ENCODE results near the gene HSPB7.

DNA sequence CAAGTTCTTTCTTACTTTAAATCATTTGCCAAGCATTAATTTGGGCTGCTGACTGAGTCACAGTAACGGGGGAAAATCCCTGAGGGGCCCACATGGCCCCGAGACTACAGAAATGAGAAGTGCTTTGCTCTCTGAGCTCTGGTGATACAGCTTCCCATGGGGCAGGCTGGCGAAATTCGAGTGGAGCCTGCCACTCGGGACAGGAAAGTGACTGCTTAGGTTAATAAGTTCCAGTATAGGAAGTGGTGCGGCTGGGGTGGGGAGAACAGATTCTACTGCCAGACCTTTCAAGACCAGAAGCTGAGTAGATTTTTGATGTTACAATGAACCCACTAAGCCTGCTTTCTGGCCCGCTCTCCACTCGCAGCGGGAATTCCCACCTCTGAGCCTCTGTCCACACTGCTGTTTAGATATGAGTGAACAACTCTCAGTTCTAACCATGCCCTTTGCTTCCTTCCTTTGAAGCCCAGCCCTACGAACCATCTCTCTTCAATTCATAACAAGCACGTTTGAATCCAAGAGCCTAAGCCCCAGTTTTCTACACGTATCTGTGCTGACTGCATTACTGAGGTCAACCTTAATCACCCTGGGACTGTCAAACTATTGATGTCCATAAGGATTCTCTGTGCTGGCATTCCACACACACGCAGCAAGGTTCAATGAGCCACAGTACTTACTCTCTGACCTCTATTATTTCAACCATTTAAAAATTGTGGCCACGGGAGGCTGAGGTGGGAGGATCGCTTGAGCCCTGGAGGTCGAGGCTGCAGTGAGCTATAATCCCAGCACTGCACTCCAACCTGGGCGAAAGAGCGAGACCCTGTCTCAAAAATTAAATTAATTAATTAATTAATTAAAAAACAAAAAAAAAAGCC is 51.5 kb downstream of the HSPB7 start:
- TF ChIP-seq, protein P1, sequence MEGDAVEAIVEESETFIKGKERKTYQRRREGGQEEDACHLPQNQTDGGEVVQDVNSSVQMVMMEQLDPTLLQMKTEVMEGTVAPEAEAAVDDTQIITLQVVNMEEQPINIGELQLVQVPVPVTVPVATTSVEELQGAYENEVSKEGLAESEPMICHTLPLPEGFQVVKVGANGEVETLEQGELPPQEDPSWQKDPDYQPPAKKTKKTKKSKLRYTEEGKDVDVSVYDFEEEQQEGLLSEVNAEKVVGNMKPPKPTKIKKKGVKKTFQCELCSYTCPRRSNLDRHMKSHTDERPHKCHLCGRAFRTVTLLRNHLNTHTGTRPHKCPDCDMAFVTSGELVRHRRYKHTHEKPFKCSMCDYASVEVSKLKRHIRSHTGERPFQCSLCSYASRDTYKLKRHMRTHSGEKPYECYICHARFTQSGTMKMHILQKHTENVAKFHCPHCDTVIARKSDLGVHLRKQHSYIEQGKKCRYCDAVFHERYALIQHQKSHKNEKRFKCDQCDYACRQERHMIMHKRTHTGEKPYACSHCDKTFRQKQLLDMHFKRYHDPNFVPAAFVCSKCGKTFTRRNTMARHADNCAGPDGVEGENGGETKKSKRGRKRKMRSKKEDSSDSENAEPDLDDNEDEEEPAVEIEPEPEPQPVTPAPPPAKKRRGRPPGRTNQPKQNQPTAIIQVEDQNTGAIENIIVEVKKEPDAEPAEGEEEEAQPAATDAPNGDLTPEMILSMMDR (conservative IDR thresholded peaks at IDR 0.05 in 1 of 2, IDR thresholded peaks at IDR 0.05 in 1 of 2; ENCODE audit: extremely low read depth in 1 of 2, insufficient read depth in 1 of 2, low read depth in 1 of 2, low read length in 2 of 2), result no peak
- no peak for TF ChIP-seq EZH2 (IDR thresholded peaks at IDR 0.05; ENCODE audit: borderline replicate concordance, low read length)

All from mammary epithelial cell (primary cell).